ENCODE results near the gene NMRK2. TPM values are rescaled to one million over a fixed set of nuclear protein-coding genes. Genes with fewer than 3 reads are reported as not detected.

The NMRK2 gene
- total RNA-seq, 1 donor from 2014 or later: 0.77 TPM

DNA sequence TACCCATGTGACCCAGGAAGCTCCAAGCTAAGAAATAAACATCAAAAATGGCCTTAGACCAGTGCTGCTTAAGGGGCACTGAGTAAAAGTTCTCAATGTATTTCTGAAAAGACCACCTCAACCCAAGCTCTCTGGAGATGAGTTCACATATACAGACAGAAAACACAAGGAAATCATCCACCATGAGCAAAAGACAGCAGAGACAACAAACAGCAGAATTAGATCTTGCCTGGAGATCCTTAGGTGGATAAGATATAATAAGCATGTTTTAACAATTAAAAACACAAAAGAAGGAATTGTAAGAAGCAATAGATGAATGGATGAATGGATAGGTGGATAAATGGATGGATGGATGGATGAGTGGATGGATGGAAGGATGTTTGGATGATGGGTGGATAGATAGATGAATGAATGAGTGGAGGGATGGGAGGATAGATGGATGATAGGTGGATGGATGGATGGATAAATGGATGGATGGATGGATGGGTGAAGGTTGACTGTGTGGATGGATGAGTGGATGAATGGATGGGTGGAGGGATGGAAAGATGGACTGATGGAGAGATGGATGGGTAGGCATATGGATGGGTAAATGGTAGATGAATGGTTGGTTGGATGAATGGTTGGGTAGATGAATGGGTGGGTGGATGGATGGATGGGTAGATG lies 9.6 kb upstream of the NMRK2 start:
- no peaks in the 10 kb centered on the region for H3K36me3 ChIP-seq
- no peaks in the 10 kb centered on the region for H3K9me3 ChIP-seq (ENCODE audit: low read depth)
- Mint-ChIP-seq H3K4me3 (peak overlapping the region; percentile 4), H3K4me1 (no peaks in the 10 kb centered on the region), H3K9me3 (peaks cover 6% of the 10 kb centered on the region), H3K27me3 (ENCODE audit: insufficient read depth, low read depth) (no peaks in the 10 kb centered on the region), H3K36me3 (peaks cover 12% of the 10 kb centered on the region), H3K27ac (no peak overlapping the region)
- H3K79me2 ChIP-seq (ENCODE audit: low read depth): no peaks in the 10 kb centered on the region
- H2AFZ ChIP-seq (replicated peaks): no peak overlapping the region
- no peak overlapping the region for H3K27ac ChIP-seq
- H3K27me3 ChIP-seq: no peaks in the 10 kb centered on the region
- no peaks in the 10 kb centered on the region for H4K20me1 ChIP-seq (ENCODE audit: low read depth)
- no peaks in the 10 kb centered on the region for H3K4me1 ChIP-seq
- DNase-seq (ENCODE audit: low spot score): no peak
- no peak for TF ChIP-seq EZH2 (IDR thresholded peaks at IDR 0.05)
- no peak for TF ChIP-seq EZH2phosphoT487 (IDR thresholded peaks at IDR 0.05)
- TF ChIP-seq, protein P1, sequence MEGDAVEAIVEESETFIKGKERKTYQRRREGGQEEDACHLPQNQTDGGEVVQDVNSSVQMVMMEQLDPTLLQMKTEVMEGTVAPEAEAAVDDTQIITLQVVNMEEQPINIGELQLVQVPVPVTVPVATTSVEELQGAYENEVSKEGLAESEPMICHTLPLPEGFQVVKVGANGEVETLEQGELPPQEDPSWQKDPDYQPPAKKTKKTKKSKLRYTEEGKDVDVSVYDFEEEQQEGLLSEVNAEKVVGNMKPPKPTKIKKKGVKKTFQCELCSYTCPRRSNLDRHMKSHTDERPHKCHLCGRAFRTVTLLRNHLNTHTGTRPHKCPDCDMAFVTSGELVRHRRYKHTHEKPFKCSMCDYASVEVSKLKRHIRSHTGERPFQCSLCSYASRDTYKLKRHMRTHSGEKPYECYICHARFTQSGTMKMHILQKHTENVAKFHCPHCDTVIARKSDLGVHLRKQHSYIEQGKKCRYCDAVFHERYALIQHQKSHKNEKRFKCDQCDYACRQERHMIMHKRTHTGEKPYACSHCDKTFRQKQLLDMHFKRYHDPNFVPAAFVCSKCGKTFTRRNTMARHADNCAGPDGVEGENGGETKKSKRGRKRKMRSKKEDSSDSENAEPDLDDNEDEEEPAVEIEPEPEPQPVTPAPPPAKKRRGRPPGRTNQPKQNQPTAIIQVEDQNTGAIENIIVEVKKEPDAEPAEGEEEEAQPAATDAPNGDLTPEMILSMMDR (IDR thresholded peaks at IDR 0.05): no peak
- no peak overlapping the region for H3K4me3 ChIP-seq
- H3K4me2 ChIP-seq: no peak overlapping the region
- no peaks in the 10 kb centered on the region for H3F3A ChIP-seq (ENCODE audit: low read depth)
- H3K9ac ChIP-seq: no peak overlapping the region

DNA sequence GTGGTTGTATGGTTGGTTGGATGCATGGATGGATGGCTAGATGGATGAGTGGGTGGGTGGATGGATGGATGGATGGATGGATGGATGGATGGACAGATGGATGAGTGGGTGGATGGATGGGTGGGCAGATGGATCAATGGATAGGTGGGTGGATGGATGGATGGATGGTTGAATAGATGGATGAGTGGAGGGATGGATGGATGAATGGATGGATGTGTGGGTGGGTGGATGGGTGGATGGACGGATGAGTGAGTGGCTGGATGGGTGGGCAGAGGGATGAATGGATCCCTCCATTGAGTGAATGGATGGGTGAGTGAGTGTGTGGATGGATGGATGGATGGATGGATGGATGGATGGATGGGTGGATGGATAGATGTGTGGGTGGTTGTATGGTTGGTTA lies 9.0 kb upstream of the NMRK2 start:
- Mint-ChIP-seq H3K4me3 (no peak overlapping the region), H3K27me3 (ENCODE audit: insufficient read depth, low read depth) (no peaks in the 10 kb centered on the region), H3K27ac (no peak overlapping the region), H3K4me1 (no peaks in the 10 kb centered on the region), H3K9me3 (peaks cover 6% of the 10 kb centered on the region), H3K36me3 (peaks cover 12% of the 10 kb centered on the region)
- TF ChIP-seq EZH2 (IDR thresholded peaks at IDR 0.05) (no peak), EZH2phosphoT487 (IDR thresholded peaks at IDR 0.05) (no peak)
- TF ChIP-seq, protein P1 (IDR thresholded peaks at IDR 0.05): no peak
- no peak overlapping the region for H3K4me2 ChIP-seq
- no peaks in the 10 kb centered on the region for H4K20me1 ChIP-seq (ENCODE audit: low read depth)
- H3K27ac ChIP-seq: no peak overlapping the region
- H3K4me3 ChIP-seq: no peak overlapping the region
- no peak overlapping the region for H3K9ac ChIP-seq
- no peaks in the 10 kb centered on the region for H3K27me3 ChIP-seq
- H3K36me3 ChIP-seq: no peaks in the 10 kb centered on the region
- H3K79me2 ChIP-seq (ENCODE audit: low read depth): no peaks in the 10 kb centered on the region
- H3F3A ChIP-seq (ENCODE audit: low read depth): no peaks in the 10 kb centered on the region
- DNase-seq (ENCODE audit: low spot score): no peak
- no peaks in the 10 kb centered on the region for H3K9me3 ChIP-seq (ENCODE audit: low read depth)
- H3K4me1 ChIP-seq: no peaks in the 10 kb centered on the region
- no peak overlapping the region for H2AFZ ChIP-seq (replicated peaks)

DNA sequence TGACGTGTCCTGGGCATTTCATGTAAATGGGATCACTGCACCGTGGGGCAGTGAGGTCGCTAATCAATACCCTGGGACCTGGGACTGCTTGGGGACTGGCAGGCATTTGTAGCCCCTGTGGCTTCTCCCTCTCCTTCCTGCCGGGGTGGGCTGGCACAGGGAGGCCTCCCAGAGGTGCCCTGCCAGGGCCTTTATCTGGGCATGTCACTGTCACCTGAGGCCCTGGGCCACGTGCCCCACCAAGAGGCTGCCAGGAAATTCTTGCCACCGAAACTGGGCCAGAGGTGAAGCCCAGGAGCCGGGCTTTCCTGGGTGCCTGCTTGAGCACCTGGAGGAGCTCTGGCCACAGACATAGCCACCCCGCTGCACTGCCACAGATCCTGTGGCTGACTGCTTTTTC lies 1.8 kb upstream of the NMRK2 start:
- Mint-ChIP-seq H3K27me3 (ENCODE audit: insufficient read depth, low read depth) (peaks cover 5% of the 10 kb centered on the region), H3K36me3 (no peaks in the 10 kb centered on the region), H3K4me3 (no peak overlapping the region), H3K27ac (no peak overlapping the region), H3K9me3 (no peaks in the 10 kb centered on the region), H3K4me1 (peaks cover 7% of the 10 kb centered on the region)
- Histone ChIP-seq H3K27me3 (peaks cover 28% of the 10 kb centered on the region), H3K27ac (no peak overlapping the region), H4K20me1 (ENCODE audit: low read depth) (no peaks in the 10 kb centered on the region), H3K79me2 (ENCODE audit: low read depth) (no peaks in the 10 kb centered on the region), H3K36me3 (no peaks in the 10 kb centered on the region), H3K4me1 (no peaks in the 10 kb centered on the region), H3K4me2 (no peak overlapping the region), H3K9ac (no peak overlapping the region), H2AFZ (replicated peaks) (no peak overlapping the region), H3K9me3 (ENCODE audit: low read depth) (no peaks in the 10 kb centered on the region), H3F3A (ENCODE audit: low read depth) (no peaks in the 10 kb centered on the region), H3K4me3 (no peak overlapping the region)
- no peak for DNase-seq (ENCODE audit: low spot score)
- TF ChIP-seq EZH2phosphoT487 (IDR thresholded peaks at IDR 0.05) (no peak), EZH2 (IDR thresholded peaks at IDR 0.05) (no peak)
- TF ChIP-seq, protein P1 (IDR thresholded peaks at IDR 0.05): no peak

Data from neural progenitor cell (in vitro differentiated cells).